NCI-H128 (cell line): ENCODE results near the gene YIPF1.
"Not testable (repeated sequence)": the region's sequence is repeated elsewhere in the genome, so short reads cannot be mapped to it uniquely, and the experiment has no call there.

Source experiments
- DNase-seq: peaks from one replicate; lab custom pipeline; 2025; ENCODE audit not compliant: unreplicated experiment; lab: John Stamatoyannopoulos, UW

The YIPF1 gene

DNA sequence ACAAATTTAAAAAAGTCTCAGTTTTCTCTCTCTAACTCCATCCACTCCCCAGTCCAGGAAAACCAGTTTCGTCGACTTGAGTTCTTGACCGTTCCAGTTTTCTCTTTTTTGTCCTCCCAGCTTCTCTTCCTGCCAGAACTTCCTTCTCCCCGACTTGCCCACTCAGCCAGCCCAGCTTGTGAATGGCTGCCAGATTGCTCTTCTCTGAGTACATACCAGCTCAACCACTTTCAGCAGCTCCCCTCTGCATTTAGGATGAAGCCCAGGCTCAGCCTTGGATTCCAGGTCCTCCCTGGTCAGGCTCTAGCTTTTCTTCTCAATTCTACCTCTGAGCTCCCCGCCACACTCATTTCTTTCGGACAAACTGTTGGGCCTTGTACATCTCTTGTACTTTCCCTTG is 5.8 kb upstream of the YIPF1 start:
- no peak for DNase-seq

GRCh38 chr1:53894644-53895043 is 5.0 kb upstream of the YIPF1 start:
- DNase-seq = no peak

DNA sequence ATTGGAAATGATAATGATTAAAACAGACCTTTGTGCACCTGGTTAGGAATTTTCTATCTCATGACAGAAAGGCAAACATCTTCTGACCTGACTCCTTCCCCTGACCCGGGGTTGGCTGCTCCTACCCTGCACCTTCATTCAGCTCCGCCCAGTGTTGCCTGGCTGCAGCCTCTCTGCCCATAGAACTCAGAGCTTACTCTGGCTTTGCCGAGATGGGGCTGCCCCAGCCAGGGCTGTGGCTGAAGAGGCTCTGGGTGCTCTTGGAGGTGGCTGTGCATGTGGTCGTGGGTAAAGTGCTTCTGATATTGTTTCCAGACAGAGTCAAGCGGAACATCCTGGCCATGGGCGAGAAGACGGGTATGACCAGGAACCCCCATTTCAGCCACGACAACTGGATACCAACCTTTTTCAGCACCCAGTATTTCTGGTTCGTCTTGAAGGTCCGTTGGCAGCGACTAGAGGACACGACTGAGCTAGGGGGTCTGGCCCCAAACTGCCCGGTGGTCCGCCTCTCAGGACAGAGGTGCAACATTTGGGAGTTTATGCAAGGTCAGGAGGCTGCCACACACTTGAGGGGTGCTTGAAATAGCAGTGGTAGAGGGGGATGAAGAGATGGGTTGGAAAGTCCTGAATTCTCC is 4.5 kb upstream of the YIPF1 start, which contains the start of gene DIO1:
TSS of gene DIO1 (plus strand) at position 189 of the 638 bp plus-strand sequence. CDS start at position 213, 24 bp downstream.
- DNase-seq = no peak

GRCh38 chr1:53892911-53893310 is 3.3 kb upstream of the YIPF1 start:
- DNase-seq = no peak

- no peak for DNase-seq
Measured at GRCh38 chr1:53891678-53892077, 2.1 kb upstream of the YIPF1 start.

- DNase-seq = no peak
Measured at GRCh38 chr1:53891018-53891417, 1.4 kb upstream of the YIPF1 start.

DNA sequence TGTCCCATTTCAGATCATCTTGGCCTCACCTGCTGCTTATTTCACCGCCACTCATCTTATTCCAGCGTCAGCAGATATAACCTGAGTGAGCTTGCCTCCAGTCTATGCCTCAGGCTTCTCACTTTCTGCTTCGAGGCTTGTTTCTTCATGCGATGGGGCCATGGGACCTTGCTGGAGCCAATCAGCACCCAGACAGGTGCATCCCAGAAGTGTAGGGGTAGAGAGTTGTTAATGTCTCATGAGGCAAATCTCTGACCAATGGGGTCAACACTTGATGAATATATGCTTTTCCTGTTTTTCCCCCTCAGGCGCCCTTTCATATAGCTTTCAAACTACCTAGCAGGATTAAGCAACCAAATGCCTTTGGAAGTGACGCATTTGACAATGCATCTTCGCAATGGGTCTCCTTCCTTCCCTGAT is 935 bp upstream of the YIPF1 start:
- no peak for DNase-seq

- no peak for DNase-seq
Measured at GRCh38 chr1:53888681-53889080, 916 bp downstream of the YIPF1 start.

GRCh38 chr1:53883600-53883999 is 6.0 kb downstream of the YIPF1 start:
- not testable (repeated sequence) for DNase-seq

GRCh38 chr1:53881853-53882252 is 7.7 kb downstream of the YIPF1 start:
- DNase-seq = not testable (repeated sequence)

DNA sequence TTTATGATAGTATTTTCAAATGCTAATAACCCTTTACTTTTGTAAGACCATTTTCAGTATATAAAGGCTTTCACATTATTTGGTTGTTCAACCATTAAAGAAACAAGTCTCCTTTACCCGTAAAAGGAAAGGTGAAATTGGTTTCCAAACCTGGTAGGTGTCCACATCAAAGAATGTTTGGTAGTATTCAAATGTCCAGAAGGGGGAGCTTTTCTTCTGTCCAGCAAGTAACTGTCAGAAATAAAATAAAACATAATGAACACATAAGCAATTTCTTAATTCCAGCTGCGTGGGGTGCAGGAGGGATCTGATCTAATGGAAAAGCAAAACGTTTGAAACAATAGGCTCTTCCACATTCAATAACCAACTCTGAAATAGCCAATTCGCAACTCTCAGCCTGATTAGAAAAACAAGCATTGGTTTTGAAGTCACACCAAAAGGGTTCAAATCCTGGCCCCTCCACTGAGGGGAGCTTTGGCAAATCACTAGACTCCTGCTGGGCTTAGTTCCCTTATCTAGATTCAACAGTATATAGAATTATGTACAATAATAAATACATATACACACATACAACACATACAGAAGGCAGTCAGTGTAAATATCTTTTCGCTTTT is 11.0 kb downstream of the YIPF1 start:
- peak; percentile 9 for DNase-seq

- not testable (repeated sequence) for DNase-seq
Measured at GRCh38 chr1:53875150-53875549, 14.4 kb downstream of the YIPF1 start.

DNA sequence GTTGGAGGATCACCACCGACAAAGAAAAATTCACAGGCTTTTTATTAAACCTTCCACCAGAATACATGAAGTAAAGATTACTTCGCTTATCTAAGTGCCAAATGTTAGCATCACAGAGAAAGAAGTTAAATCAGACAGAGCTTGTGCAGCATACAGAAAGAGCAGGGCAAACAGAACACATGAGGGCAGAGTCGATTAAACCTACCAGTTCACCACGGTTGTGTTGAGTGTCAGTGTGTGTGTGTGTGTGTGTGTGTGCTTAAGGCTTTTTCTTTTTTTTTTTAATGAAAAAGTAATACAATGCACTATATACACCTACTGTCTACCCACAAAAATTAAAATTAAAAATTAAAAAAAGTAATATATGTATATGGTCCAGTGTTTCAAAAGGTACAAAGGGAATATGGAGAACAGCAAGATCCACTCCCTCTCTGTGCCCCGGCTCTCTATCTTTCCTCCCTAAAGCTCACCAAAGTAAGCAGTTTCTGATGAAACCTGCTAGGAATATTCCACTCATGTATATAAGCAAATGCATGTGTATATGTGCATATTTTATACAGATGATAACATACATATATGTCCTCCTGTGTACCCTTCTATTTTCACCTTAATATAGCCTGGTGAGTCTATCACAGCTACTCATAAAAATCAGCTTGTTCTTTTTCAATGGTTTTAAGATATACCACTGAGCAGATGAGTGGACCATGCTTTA is 17.7 kb downstream of the YIPF1 start:
- DNase-seq = no peak

DNA sequence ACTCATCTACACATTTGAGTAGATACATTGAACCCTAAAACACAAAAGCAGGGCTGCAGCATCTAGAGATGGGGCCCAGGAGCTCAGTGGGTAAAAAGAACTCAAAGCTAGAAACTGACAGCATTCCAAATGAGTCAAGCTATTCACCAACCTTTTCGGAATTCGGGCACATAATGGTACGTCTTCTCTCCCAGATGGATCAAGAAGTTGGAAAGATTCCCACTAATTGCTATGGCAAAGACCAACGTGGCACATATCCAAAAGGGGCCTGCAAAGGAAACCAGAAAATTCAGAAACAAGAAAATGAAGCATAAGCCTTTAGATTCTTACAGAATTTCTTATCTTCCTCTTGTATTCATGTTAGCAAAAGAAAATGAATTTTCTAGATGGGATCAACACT is 18.4 kb downstream of the YIPF1 start:
- DNase-seq = no peak

- no peak for DNase-seq
Measured at GRCh38 chr1:53869454-53870117, 20.0 kb downstream of the YIPF1 start.

- no peak for DNase-seq
Measured at GRCh38 chr1:53868565-53868964, 21.0 kb downstream of the YIPF1 start.

- no peak for DNase-seq
Measured at GRCh38 chr1:53862507-53862906, 27.1 kb downstream of the YIPF1 start.

GRCh38 chr1:53860967-53861411 is 28.6 kb downstream of the YIPF1 start:
- peak; percentile 33 for DNase-seq

DNA sequence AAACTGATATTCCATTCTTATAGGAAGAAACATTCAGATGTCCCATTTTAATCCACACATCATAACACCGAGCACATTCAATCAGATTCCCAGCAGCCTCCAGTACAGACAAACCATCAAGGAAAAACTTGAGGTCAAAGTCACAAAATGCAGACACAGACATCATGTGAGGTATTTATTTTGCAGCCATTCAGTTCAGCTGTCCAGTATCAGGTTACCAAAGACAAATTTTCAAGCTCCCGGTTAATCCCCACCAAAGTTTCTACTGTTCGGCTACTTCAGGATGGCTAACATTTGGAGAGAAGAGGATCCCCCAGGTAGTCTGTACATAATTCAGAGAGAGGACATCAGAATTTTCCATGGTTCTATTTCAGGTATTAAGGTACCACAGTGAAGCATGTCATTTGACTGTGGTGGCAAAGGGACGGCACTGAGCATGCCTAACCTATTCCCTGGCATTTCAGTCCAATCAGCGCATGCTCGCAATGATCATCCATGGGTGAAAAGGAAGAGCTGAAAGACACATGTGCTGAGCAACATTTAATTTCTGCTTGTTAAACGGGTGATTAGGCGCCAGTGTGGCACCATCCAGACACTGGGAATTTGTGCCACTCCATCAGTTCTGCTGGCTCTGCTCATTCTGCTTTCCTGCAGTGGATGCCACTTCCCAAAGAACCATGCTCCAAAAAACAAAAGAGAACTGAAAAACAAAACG is 37.9 kb downstream of the YIPF1 start:
- no peak for DNase-seq

DNA sequence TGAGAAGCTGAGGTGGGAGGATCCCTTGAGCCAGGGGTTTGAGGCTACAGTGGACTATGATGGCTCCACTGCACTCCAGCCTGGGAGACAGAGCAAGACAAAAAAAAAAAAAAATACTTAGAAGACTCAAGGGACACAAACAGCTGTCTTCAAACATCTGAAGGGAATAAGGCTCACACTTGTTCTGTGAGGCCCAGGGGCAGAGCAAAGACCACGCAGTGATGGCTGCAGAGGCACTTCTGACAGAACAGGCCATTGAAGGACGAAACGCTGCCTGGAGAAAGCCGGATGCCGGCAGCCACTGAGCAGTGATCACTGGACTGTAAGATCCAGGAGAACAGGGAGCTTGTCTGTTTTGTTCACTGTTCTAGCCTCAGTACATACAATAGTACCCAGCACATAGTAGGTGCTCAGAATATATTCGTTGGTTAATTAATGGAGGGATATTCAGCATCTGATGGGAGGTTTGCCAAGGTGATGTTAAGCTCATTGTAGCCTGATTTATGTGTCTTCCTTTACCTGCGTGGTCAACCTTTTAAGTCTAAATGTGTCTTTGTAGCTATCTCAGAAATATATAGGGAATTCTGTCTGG is 39.4 kb downstream of the YIPF1 start:
- no peak for DNase-seq

DNA sequence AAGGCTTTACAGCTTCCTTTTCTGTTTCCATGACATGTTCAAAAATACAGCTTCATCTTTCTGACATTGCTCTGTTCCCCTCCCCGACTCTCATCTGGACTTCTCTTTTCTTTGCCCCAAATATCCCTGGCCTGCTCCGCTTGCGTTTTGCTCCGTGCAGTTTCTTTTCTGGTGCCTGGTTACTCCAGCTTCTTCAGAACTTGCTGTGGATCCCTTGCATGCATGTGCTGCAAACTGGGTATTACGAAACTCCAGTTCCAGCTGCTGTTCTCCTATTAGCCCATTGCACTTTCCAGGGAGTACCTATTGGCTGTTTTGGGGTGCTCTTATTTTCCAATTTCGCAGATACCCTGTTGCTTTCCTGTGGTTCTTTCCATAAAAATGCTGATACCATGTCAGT is 41.6 kb downstream of the YIPF1 start:
- DNase-seq = no peak
